A673 (cell line): ENCODE data around the gene CMTM6. TPM values are rescaled to one million over a fixed set of nuclear protein-coding genes. Genes with fewer than 3 reads are reported as not detected.
"Not testable (repeated sequence)": the region's sequence is repeated elsewhere in the genome, so short reads cannot be mapped to it uniquely, and the experiment has no call there.

Source experiments
- BruUV-seq: library from RNA; stranded (reverse); fragments of 400-500 nt; replicated peaks from 2 replicates; lab custom pipeline; 2021; lab: Mats Ljungman, UMichigan
- CTCF ChIA-PET: fragments of 300-600 bp; sonication (Branson Sonifier 250); formaldehyde crosslinking; loops from one replicate; lab custom pipeline; 2022; ENCODE audit warnings: antibody characterized with exemption; lab: Charles Lee
- POLR2A ChIA-PET: fragments of 300-600 bp; sonication (Branson Sonifier 250); formaldehyde crosslinking; loops from one replicate; lab custom pipeline; 2022; ENCODE audit warnings: antibody characterized with exemption; ENCODE audit not compliant: low non-redundant PET; lab: Charles Lee
- DNase-seq: peaks from one replicate; pipeline ENCODE4 v3.0.0-alpha.2; 2015; ENCODE audit warnings: low spot score
- H3K27ac ChIP-seq: fragments of 200-600 bp; sonication (generic); 2 replicates; pipeline ENCODE4 v1.5.1; 2016; ENCODE audit warnings: mixed run types, low read depth, mild to moderate bottlenecking, mixed read lengths, antibody characterized with exemption, low read length; ENCODE audit not compliant: poor library complexity, severe bottlenecking
- H3K27me3 ChIP-seq: fragments of 200-600 bp; sonication (generic); replicated peaks from 2 replicates; pipeline ENCODE4 v1.6.1; 2017; ENCODE audit warnings: mixed run types, low read depth, mild to moderate bottlenecking, mixed read lengths, antibody characterized with exemption, low read length; ENCODE audit not compliant: insufficient read depth, poor library complexity
- H3K36me3 ChIP-seq: fragments of 200-600 bp; sonication (generic); 2 replicates; pipeline ENCODE4 v1.6.1; 2016; ENCODE audit warnings: mixed run types, mild to moderate bottlenecking, mixed read lengths, antibody characterized with exemption, low read length; ENCODE audit not compliant: insufficient read depth, poor library complexity, severe bottlenecking
- H3K4me1 ChIP-seq: fragments of 200-600 bp; sonication (generic); 2 replicates; pipeline ENCODE4 v1.6.1; 2017; ENCODE audit warnings: mixed run types, mild to moderate bottlenecking, mixed read lengths, antibody characterized with exemption, low read length; ENCODE audit not compliant: insufficient read depth, poor library complexity, severe bottlenecking
- H3K4me3 ChIP-seq: fragments of 200-600 bp; sonication (generic); 2 replicates; pipeline ENCODE4 v1.5.1; 2016; ENCODE audit warnings: low read depth, mixed run types, mild to moderate bottlenecking, mixed read lengths, low read length; ENCODE audit not compliant: poor library complexity, severe bottlenecking
- H3K9me3 ChIP-seq: fragments of 200-600 bp; sonication (generic); 2 replicates; pipeline ENCODE4 v1.6.1; 2016; ENCODE audit warnings: mixed run types, low read depth, mild to moderate bottlenecking, mixed read lengths, antibody characterized with exemption, low read length; ENCODE audit not compliant: poor library complexity, severe bottlenecking
- EZH2 ChIP-seq: fragments of 200-600 bp; sonication (generic); IDR thresholded peaks from 2 replicates; pipeline ENCODE4 v1.6.1; 2017; ENCODE audit warnings: borderline replicate concordance, low read depth, mild to moderate bottlenecking, mixed read lengths, antibody characterized with exemption, low read length; ENCODE audit not compliant: poor library complexity, severe bottlenecking
- intact Hi-C: fragments of 100-400 bp; cut with micrococcal nuclease; formaldehyde crosslinking; loops from one replicate; pipeline ENCODE4 v1.10.0; 2022; ENCODE audit not compliant: unreplicated experiment
- total RNA-seq: library from RNA; stranded (reverse); gene quantifications from 2 replicates; pipeline ENCODE4 v1.2.3, GENCODE V29; 2021
- TF ChIP-seq, protein P1 (sequence below): fragments of 300-800, 200-600 bp; sonication (generic); conservative IDR thresholded peaks from 2 replicates; pipeline ENCODE4 v1.5.1; 2017; ENCODE audit warnings: low read depth, mild to moderate bottlenecking, antibody characterized with exemption, low read length, moderate library complexity, mixed read lengths

The CMTM6 gene
- total RNA-seq, 1 experiment from 2014 or later: 32.3 TPM

DNA sequence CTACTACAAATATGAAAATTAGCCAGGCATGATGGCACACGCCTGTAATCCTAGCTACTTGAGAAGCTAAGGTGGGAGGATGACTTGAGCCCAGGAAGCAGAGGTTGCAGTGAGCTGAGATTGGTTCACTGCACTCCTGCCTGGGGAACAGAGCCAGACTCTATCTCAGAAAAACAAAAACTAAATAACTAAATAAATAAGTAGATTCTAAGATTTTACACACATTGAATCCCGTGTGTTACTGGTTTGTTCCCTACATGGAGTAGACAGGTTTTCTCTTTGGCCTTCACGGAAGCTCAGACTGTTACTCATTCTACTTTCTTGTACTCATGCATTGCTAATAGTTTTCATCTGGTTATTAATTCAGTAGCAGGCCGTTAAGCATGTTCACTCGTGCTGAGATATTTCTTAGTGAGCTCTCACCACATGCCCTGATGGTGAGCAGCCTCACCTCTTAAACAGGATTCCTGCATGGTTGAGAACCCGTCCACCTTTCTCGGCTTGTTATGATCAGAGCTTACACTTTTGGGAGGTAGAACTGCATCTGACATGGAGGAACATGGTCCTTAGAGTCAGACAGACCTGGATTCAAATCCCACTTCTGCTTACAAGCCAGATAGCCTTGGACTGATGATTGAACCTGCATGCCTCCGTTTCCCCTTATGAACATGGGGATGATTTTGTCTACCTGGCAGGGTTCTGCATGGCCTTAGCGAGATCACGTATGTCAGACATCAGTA, 61.9 kb downstream of the CMTM6 start:
- intact Hi-C loops: no loop called here
- H3K27me3 ChIP-seq: peaks cover 3% of the 10 kb centered on the region
- H3K9me3 ChIP-seq: no peaks in the 10 kb centered on the region
- H3K36me3 ChIP-seq: no peaks in the 10 kb centered on the region
- H3K27ac ChIP-seq: no peak overlapping the region
- TF ChIP-seq EZH2: no peak
- TF ChIP-seq, protein P1, sequence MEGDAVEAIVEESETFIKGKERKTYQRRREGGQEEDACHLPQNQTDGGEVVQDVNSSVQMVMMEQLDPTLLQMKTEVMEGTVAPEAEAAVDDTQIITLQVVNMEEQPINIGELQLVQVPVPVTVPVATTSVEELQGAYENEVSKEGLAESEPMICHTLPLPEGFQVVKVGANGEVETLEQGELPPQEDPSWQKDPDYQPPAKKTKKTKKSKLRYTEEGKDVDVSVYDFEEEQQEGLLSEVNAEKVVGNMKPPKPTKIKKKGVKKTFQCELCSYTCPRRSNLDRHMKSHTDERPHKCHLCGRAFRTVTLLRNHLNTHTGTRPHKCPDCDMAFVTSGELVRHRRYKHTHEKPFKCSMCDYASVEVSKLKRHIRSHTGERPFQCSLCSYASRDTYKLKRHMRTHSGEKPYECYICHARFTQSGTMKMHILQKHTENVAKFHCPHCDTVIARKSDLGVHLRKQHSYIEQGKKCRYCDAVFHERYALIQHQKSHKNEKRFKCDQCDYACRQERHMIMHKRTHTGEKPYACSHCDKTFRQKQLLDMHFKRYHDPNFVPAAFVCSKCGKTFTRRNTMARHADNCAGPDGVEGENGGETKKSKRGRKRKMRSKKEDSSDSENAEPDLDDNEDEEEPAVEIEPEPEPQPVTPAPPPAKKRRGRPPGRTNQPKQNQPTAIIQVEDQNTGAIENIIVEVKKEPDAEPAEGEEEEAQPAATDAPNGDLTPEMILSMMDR: no peak
- ChIA-PET CTCF (no interaction called here), POLR2A (no interaction called here)
- no TSS peak for BruUV-seq
- no peaks in the 10 kb centered on the region for H3K4me1 ChIP-seq
- no peak overlapping the region for H3K4me3 ChIP-seq
- no peak for DNase-seq

DNA sequence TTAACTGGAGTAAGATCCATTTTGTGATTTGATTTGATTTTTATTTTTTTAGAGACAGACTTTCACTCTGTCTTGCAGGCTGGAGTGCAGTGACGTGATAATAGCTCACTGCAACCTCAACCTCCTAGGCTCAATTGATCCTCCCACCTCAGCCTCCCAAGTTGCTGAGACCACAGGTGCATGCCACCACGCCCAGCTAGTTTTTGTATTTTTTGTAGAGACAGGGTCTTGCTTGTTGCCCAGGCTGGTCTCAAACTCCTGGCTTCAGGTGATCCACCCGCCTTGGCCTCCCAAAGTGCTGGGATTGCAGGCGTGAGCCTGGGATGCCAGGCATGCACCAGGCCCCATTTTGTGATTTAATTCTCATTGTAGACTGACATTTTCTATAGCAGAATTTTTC, 63.2 kb downstream of the CMTM6 start:
- H3K4me3 ChIP-seq, H3K9me3 ChIP-seq, H3K27me3 ChIP-seq, CTCF ChIA-PET, H3K36me3 ChIP-seq, DNase-seq, BruUV-seq, H3K4me1 ChIP-seq, intact Hi-C loops, H3K27ac ChIP-seq: not testable (repeated sequence)
- POLR2A ChIA-PET: interaction anchor here (0.8 kb wide), 1 partner anchor 34 kb away, joined by 11 read pairs; no protein-coding TSS in a partner anchor

DNA sequence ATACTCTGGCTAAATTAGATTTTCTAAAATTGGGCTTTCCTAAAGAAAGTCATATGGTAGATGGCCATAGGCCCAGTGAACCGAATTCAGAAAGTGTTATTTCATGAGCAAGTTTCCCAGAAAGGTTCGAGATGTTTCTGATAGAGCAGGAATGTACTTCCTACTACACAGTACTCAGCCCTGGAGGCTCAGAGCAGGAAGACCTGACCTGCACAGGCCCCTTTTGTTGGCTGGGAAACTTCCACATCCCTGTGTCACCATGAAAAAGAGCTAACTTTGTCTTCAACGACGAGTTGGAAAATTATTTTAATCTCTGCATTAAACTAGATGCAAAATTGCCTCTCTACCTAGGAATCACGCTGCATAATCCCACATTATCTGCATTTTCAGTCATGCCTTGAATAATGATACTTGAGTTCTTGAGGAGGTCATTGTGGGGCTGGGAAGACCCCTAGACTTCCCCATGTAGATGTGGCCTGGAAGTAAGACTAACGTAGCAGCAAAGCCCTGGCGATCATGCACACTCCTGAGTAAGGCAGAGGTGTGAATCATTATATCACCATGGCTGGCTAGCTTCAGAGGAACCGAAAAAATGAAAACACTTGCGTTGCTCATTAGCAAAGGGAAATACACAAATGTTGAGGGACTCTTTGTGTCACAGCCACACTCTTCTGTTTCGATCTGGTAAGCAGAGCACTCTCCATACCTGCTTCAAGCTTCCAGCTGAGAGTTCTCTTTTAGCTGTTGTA, 63.9 kb downstream of the CMTM6 start:
- Histone ChIP-seq H3K36me3 (no peaks in the 10 kb centered on the region), H3K27ac (no peak overlapping the region), H3K27me3 (no peaks in the 10 kb centered on the region), H3K9me3 (no peaks in the 10 kb centered on the region), H3K4me3 (no peak overlapping the region), H3K4me1 (no peaks in the 10 kb centered on the region)
- POLR2A ChIA-PET: no interaction called here
- CTCF ChIA-PET: no interaction called here
- intact Hi-C loops: no loop called here
- TF ChIP-seq, protein P1: no peak
- TF ChIP-seq EZH2: no peak
- no TSS peak for BruUV-seq
- DNase-seq: no peak
